SK-N-SH (cell line): ENCODE measurements around the gene C10orf143. TPM values are rescaled to one million over a fixed set of nuclear protein-coding genes. Genes with fewer than 3 reads are reported as not detected.

Experiments
- CTCF ChIA-PET: fragments of 300-600, 350-600 bp; formaldehyde crosslinking; extraction: SDS; loops from one replicate; lab custom pipeline; 2021; lab: Yijun Ruan, JAX
- POLR2A ChIA-PET: fragments of 350-600 bp; sonication (Branson Sonifier 250); formaldehyde crosslinking; extraction: SDS; loops from one replicate; lab custom pipeline; 2020; ENCODE audit warnings: antibody characterized with exemption, inconsistent platforms; lab: Yijun Ruan, JAX
- DNase-seq: peaks from one replicate; pipeline ENCODE4 v3.0.0; 2012
- H2AFZ ChIP-seq: fragments of 200-600 bp; sonication (generic); 2 replicates; pipeline ENCODE4 v1.8.1; 2016; ENCODE audit warnings: antibody characterized with exemption, mild to moderate bottlenecking, low read depth
- H3F3A ChIP-seq: fragments of 200-600 bp; sonication (generic); replicated peaks from 2 replicates; pipeline ENCODE3; 2016; ENCODE audit warnings: antibody characterized with exemption, mild to moderate bottlenecking; ENCODE audit not compliant: insufficient read depth
- H3K27ac ChIP-seq, 2 experiments: fragments of 200-500 bp in 1 of 2; fragments of 200-600 bp in 1 of 2; sonication (Bioruptor generic) in 1 of 2; sonication (generic), shearing (Covaris generic) in 1 of 2; 2 replicates each; pipeline versions ENCODE4 v1.5.1 to v1.6.1; 2014 to 2016; ENCODE audit warnings: low read depth in 2 of 2, inconsistent platforms in 1 of 2, low read length in 1 of 2, mild to moderate bottlenecking in 1 of 2, mixed read lengths in 1 of 2
- H3K27me3 ChIP-seq: fragments of 200-600 bp; sonication (generic), shearing (Covaris generic); 2 replicates; pipeline ENCODE4 v1.6.1; 2016; ENCODE audit warnings: mixed run types; ENCODE audit not compliant: insufficient read depth
- H3K36me3 ChIP-seq, 2 experiments: fragments of 200-500 bp in 1 of 2; fragments of 200-600 bp in 1 of 2; sonication (Bioruptor generic) in 1 of 2; sonication (generic) in 1 of 2; replicated peaks in 1 of 2; 2 replicates each; pipeline versions ENCODE3 to v1.5.1; 2014 to 2016; ENCODE audit warnings: low read length in 1 of 2, mild to moderate bottlenecking in 1 of 2; ENCODE audit not compliant: insufficient read depth in 2 of 2, control insufficient read depth in 1 of 2
- H3K4me1 ChIP-seq, 2 experiments: fragments of 200-500 bp in 1 of 2; fragments of 200-600 bp in 1 of 2; sonication (Bioruptor generic) in 1 of 2; sonication (generic), shearing (Covaris generic) in 1 of 2; 2 replicates each; pipeline versions ENCODE4 v1.5.1 to v1.6.1; 2014 to 2016; ENCODE audit warnings: low read depth in 1 of 2, low read length in 1 of 2, mixed run types in 1 of 2; ENCODE audit not compliant: insufficient read depth in 2 of 2, control insufficient read depth in 1 of 2
- H3K4me2 ChIP-seq: fragments of 200-600 bp; sonication (generic), shearing (Covaris generic); 2 replicates; pipeline ENCODE4 v1.6.1; 2017; ENCODE audit warnings: mixed run types
- H3K4me3 ChIP-seq, 2 experiments: fragments of 200-500 bp in 1 of 2; fragments of 200-600 bp in 1 of 2; sonication (Bioruptor generic) in 1 of 2; sonication (generic), shearing (Covaris generic) in 1 of 2; 2 replicates each; pipeline versions ENCODE4 v1.5.1 to v1.8.1; 2014 to 2016; ENCODE audit warnings: low read depth in 2 of 2, inconsistent platforms in 1 of 2, low read length in 1 of 2, mild to moderate bottlenecking in 1 of 2, mixed read lengths in 1 of 2, moderate library complexity in 1 of 2
- H3K79me2 ChIP-seq: fragments of 200-600 bp; sonication (generic); 2 replicates; pipeline ENCODE4 v1.8.1; 2017; ENCODE audit warnings: mild to moderate bottlenecking; ENCODE audit not compliant: insufficient read depth
- H3K9ac ChIP-seq: fragments of 200-600 bp; sonication (generic); 2 replicates; pipeline ENCODE4 v1.6.1; 2017; ENCODE audit warnings: mixed run types
- H3K9me2 ChIP-seq: fragments of 200-600 bp; sonication (generic); 2 replicates; pipeline ENCODE4 v1.6.1; 2017; ENCODE audit warnings: mixed run types
- H3K9me3 ChIP-seq: fragments of 200-600 bp; sonication (generic); 2 replicates; pipeline ENCODE4 v1.6.1; 2017; ENCODE audit warnings: mixed run types, mild to moderate bottlenecking, moderate library complexity
- H4K20me1 ChIP-seq: fragments of 200-600 bp; sonication (generic); 2 replicates; pipeline ENCODE4 v1.6.1; 2017; ENCODE audit warnings: mild to moderate bottlenecking, mixed run types; ENCODE audit not compliant: insufficient read depth
- CHD2 ChIP-seq: fragments of 150-350 bp; IDR thresholded peaks from 2 replicates; pipeline ENCODE4 v1.6.1; 2018; ENCODE audit warnings: low read length; ENCODE audit not compliant: partially characterized antibody
- CTCF ChIP-seq: fragments of 200-600 bp; sonication (generic); IDR thresholded peaks from 2 replicates; pipeline ENCODE4 v1.6.1; 2017; ENCODE audit warnings: antibody characterized with exemption, mild to moderate bottlenecking, moderate library complexity
- ELF1 ChIP-seq: IDR thresholded peaks from 2 replicates; pipeline ENCODE4 v1.4.0; 2012
- EP300 ChIP-seq, 2 experiments: IDR thresholded peaks; 2 replicates each; pipeline versions ENCODE4 v1.4.0 to v1.6.1; 2012; ENCODE audit warnings: borderline replicate concordance in 1 of 2, low read depth in 1 of 2, low read length in 1 of 2
- FOSL2 ChIP-seq: IDR thresholded peaks from 2 replicates; pipeline ENCODE4 v1.4.0; 2012; ENCODE audit warnings: low read depth, mild to moderate bottlenecking, moderate library complexity, borderline replicate concordance
- MEF2A ChIP-seq: IDR thresholded peaks from 2 replicates; pipeline ENCODE4 v1.4.0; 2012; ENCODE audit warnings: low read depth, borderline replicate concordance
- MXI1 ChIP-seq: IDR thresholded peaks from 2 replicates; pipeline ENCODE4 v1.6.1; 2012; ENCODE audit warnings: mild to moderate bottlenecking, low read depth, low read length, improper control_type of control experiment
- NRF1 ChIP-seq: IDR thresholded peaks from 2 replicates; pipeline ENCODE4 v1.6.1; 2012; ENCODE audit warnings: low read depth, mild to moderate bottlenecking, low read length
- PBX3 ChIP-seq: IDR thresholded peaks from 2 replicates; pipeline ENCODE4; 2012
- POLR2AphosphoS5 ChIP-seq: IDR thresholded peaks from 2 replicates; pipeline ENCODE4 v1.6.1; 2012; ENCODE audit warnings: low read depth, low read length
- RAD21 ChIP-seq: IDR thresholded peaks from 2 replicates; pipeline ENCODE4 v1.6.1; 2012; ENCODE audit warnings: mild to moderate bottlenecking, low read length
- RFX5 ChIP-seq: IDR thresholded peaks from 2 replicates; pipeline ENCODE4 v1.6.1; 2012; ENCODE audit warnings: mild to moderate bottlenecking, improper control_type of control experiment, low read length
- SIN3A ChIP-seq: IDR thresholded peaks from 2 replicates; pipeline ENCODE4 v1.6.1; 2012; ENCODE audit warnings: low read depth, mild to moderate bottlenecking, low read length, moderate library complexity, borderline replicate concordance
- TAF1 ChIP-seq: IDR thresholded peaks from 2 replicates; pipeline ENCODE4 v1.6.1; 2012; ENCODE audit warnings: low read depth, mild to moderate bottlenecking, low read length, moderate library complexity, borderline replicate concordance
- TEAD4 ChIP-seq: IDR thresholded peaks from 2 replicates; pipeline ENCODE4 v1.4.0; 2012; ENCODE audit warnings: mild to moderate bottlenecking, borderline replicate concordance; ENCODE audit not compliant: insufficient read depth
- ZBTB33 ChIP-seq: IDR thresholded peaks from 2 replicates; pipeline ENCODE4 v1.4.0; 2012; ENCODE audit warnings: low read depth, borderline replicate concordance
- WGBS: methylation state at CpG from one replicate; pipeline ENCODE4 v1.1.6; 2017; ENCODE audit warnings: low lambda C conversion rate; 5-methylcytosine and 5-hydroxymethylcytosine counted together
- polyA plus RNA-seq, 3 experiments: library from polyadenylated mRNA; depleted of rRNA; stranded (reverse); fragments of >200 nt; gene quantifications; 2 replicates each; pipeline ENCODE4 v1.2.3, GENCODE V29; 2012

The C10orf143 gene
- polyA plus RNA-seq, 1 of the 3 experiments (the other 2 are of a cell fraction) = 2.2 TPM

- Histone ChIP-seq H3K79me2 (no peaks in the 10 kb centered on the region), H3K9me3 (no peaks in the 10 kb centered on the region), H3K27ac (no peak overlapping the region), H3K4me3 (no peak overlapping the region), H2AFZ (no peak overlapping the region), H3K27me3 (no peaks in the 10 kb centered on the region), H3F3A (no peaks in the 10 kb centered on the region), H3K4me2 (no peak overlapping the region), H3K9ac (no peak overlapping the region), H4K20me1 (no peaks in the 10 kb centered on the region), H3K9me2 (no peaks in the 10 kb centered on the region), H3K36me3 (no peaks in the 10 kb centered on the region), H3K4me1 (no peaks in the 10 kb centered on the region)
- ChIA-PET POLR2A (no interaction called here), CTCF (interaction anchor here (1.3 kb wide), 1 partner anchor 107 kb away, joined by 3 read pairs; no protein-coding TSS in a partner anchor)
- DNase-seq = no peak
- 23% methylated on average over 12 of the region's 12 CpGs for WGBS
- TF ChIP-seq RFX5 = no peak
- TF ChIP-seq MXI1 = no peak
Observed at GRCh38 chr10:130021383-130021950, 89.2 kb downstream of the C10orf143 start.

GRCh38 chr10:130020651-130021382 is 89.8 kb downstream of the C10orf143 start:
- H3K9me2 ChIP-seq = no peaks in the 10 kb centered on the region
- ChIA-PET POLR2A (no interaction called here), CTCF (interaction anchor here (1.0 to 1.3 kb wide), 2 partner anchors 14 to 107 kb away, joined by 3 read pairs; no protein-coding TSS in a partner anchor)
- no peaks in the 10 kb centered on the region for H3F3A ChIP-seq
- H3K4me2 ChIP-seq = no peak overlapping the region
- no peak for DNase-seq
- H3K4me3 ChIP-seq = no peak overlapping the region
- H3K9me3 ChIP-seq = no peaks in the 10 kb centered on the region
- no peak overlapping the region for H3K9ac ChIP-seq
- H3K36me3 ChIP-seq = no peaks in the 10 kb centered on the region
- H3K27me3 ChIP-seq = no peaks in the 10 kb centered on the region
- WGBS = 20% methylated on average over 8 of the region's 19 CpGs
- H4K20me1 ChIP-seq = no peaks in the 10 kb centered on the region
- H3K4me1 ChIP-seq = no peaks in the 10 kb centered on the region
- H3K27ac ChIP-seq = no peak overlapping the region
- no peak for TF ChIP-seq NRF1
- no peak for TF ChIP-seq RAD21
- TF ChIP-seq MEF2A = no peak
- TF ChIP-seq, all 33 proteins: peak for 0
- Histone ChIP-seq H2AFZ (no peak overlapping the region), H3K79me2 (no peaks in the 10 kb centered on the region)

GRCh38 chr10:130018730-130019185 is 91.9 kb downstream of the C10orf143 start:
- no peak for TF ChIP-seq CHD2
- no peak for TF ChIP-seq POLR2AphosphoS5
- no peak for TF ChIP-seq SIN3A
- no peak for TF ChIP-seq ZBTB33
- no peak for TF ChIP-seq CTCF
- no peak for TF ChIP-seq FOSL2
- TF ChIP-seq TAF1 = no peak
- no peak for TF ChIP-seq TEAD4
- TF ChIP-seq ELF1 = no peak
- TF ChIP-seq EP300 (IDR thresholded peaks at IDR 0.05; ENCODE audit: borderline replicate concordance in 1 of 2, low read depth in 1 of 2, low read length in 1 of 2) = no peak
- TF ChIP-seq MXI1 = no peak
- TF ChIP-seq PBX3 = no peak
- 44% methylated on average over 4 of the region's 7 CpGs for WGBS
- no peak for DNase-seq

More at GRCh38 chr10:130018730-130019185, 91.9 kb downstream of the C10orf143 start:
- no peak overlapping the region for H3K4me2 ChIP-seq
- H3K9ac ChIP-seq = no peak overlapping the region
- no peak overlapping the region for H2AFZ ChIP-seq
- no peaks in the 10 kb centered on the region for H3K9me3 ChIP-seq
- H3K4me3 ChIP-seq = no peak overlapping the region
- H3K79me2 ChIP-seq = no peaks in the 10 kb centered on the region
- no peaks in the 10 kb centered on the region for H4K20me1 ChIP-seq
- H3K27me3 ChIP-seq = no peaks in the 10 kb centered on the region
- H3K27ac ChIP-seq = no peak overlapping the region
- H3K9me2 ChIP-seq = no peaks in the 10 kb centered on the region
- CTCF ChIA-PET = no interaction called here
- H3K36me3 ChIP-seq = no peaks in the 10 kb centered on the region
- no peaks in the 10 kb centered on the region for H3F3A ChIP-seq
- no peaks in the 10 kb centered on the region for H3K4me1 ChIP-seq
- POLR2A ChIA-PET = no interaction called here
